Endothelial cell (in vitro differentiated cells): ENCODE data around the gene SCAPER. TPM values are rescaled to one million over a fixed set of nuclear protein-coding genes. Genes with fewer than 3 reads are reported as not detected.

Experiments
- DNase-seq: peaks from one replicate; pipeline ENCODE4 v3.0.0; 2021; ENCODE audit warnings: low spot score
- H3K27ac Mint-ChIP-seq: one replicate; pipeline ENCODE4 v1.8.0; 2021; ENCODE audit warnings: mixed read lengths, inconsistent platforms; ENCODE audit not compliant: unreplicated experiment
- H3K27me3 Mint-ChIP-seq: one replicate; pipeline ENCODE4 v1.8.0; 2021; ENCODE audit warnings: mild to moderate bottlenecking, moderate library complexity, mixed read lengths, inconsistent platforms; ENCODE audit not compliant: unreplicated experiment
- H3K36me3 Mint-ChIP-seq: one replicate; pipeline ENCODE4 v1.8.0; 2021; ENCODE audit warnings: mild to moderate bottlenecking, low read depth, mixed read lengths, inconsistent platforms; ENCODE audit not compliant: unreplicated experiment
- H3K4me1 Mint-ChIP-seq: one replicate; pipeline ENCODE4 v1.8.0; 2021; ENCODE audit warnings: mild to moderate bottlenecking, mixed read lengths, inconsistent platforms; ENCODE audit not compliant: unreplicated experiment
- H3K4me3 Mint-ChIP-seq: one replicate; pipeline ENCODE4 v1.8.0; 2021; ENCODE audit warnings: mild to moderate bottlenecking, mixed read lengths, inconsistent platforms; ENCODE audit not compliant: unreplicated experiment
- H3K9me3 Mint-ChIP-seq: one replicate; pipeline ENCODE4 v1.8.0; 2021; ENCODE audit warnings: mixed read lengths, inconsistent platforms; ENCODE audit not compliant: unreplicated experiment
- total RNA-seq: library from RNA; stranded (reverse); fragmentation: NEBNext Ultra II Directional; extraction: Animal tissue kit (Norgen Biotek cat#: 25700); gene quantifications from one replicate; pipeline ENCODE4 v1.2.1, GENCODE V29; 2021; ENCODE audit not compliant: unreplicated experiment
- TF ChIP-seq, protein P1 (sequence below): fragments of 200-600 bp; sonication (generic); IDR thresholded peaks from one replicate; pipeline ENCODE4 v1.5.0; 2021; ENCODE audit warnings: antibody characterized with exemption; ENCODE audit not compliant: unreplicated experiment

The SCAPER gene
- total RNA-seq, 1 donor from 2014 or later, result 18.1 TPM

DNA sequence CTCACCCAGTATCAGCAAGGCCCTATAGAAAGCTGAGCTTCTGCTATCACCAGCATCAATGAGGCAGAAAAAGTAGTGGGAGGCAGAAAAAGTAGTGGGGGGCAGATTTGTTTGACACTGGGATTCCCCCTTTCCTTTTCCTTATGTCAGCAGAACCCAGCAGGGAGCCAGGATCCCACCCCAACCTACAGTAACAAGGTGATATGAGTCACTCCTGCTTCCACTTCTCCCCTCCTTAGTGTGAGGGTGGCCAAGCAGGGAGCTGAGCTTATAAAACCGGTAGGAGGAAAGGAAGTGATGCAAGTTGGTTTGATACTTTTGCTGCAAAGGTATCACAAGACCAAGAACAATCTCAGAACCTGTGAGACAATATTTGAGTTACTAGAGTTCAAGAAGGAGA is 128.7 kb downstream of the SCAPER start:
- TF ChIP-seq, protein P1, sequence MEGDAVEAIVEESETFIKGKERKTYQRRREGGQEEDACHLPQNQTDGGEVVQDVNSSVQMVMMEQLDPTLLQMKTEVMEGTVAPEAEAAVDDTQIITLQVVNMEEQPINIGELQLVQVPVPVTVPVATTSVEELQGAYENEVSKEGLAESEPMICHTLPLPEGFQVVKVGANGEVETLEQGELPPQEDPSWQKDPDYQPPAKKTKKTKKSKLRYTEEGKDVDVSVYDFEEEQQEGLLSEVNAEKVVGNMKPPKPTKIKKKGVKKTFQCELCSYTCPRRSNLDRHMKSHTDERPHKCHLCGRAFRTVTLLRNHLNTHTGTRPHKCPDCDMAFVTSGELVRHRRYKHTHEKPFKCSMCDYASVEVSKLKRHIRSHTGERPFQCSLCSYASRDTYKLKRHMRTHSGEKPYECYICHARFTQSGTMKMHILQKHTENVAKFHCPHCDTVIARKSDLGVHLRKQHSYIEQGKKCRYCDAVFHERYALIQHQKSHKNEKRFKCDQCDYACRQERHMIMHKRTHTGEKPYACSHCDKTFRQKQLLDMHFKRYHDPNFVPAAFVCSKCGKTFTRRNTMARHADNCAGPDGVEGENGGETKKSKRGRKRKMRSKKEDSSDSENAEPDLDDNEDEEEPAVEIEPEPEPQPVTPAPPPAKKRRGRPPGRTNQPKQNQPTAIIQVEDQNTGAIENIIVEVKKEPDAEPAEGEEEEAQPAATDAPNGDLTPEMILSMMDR, result no peak
- no peak overlapping the region for H3K27ac Mint-ChIP-seq
- no peaks in the 10 kb centered on the region for H3K27me3 Mint-ChIP-seq
- H3K4me3 Mint-ChIP-seq, result no peak overlapping the region
- DNase-seq, result no peak
- H3K36me3 Mint-ChIP-seq, result peaks cover 12% of the 10 kb centered on the region
- peaks cover 5% of the 10 kb centered on the region for H3K9me3 Mint-ChIP-seq
- no peaks in the 10 kb centered on the region for H3K4me1 Mint-ChIP-seq

DNA sequence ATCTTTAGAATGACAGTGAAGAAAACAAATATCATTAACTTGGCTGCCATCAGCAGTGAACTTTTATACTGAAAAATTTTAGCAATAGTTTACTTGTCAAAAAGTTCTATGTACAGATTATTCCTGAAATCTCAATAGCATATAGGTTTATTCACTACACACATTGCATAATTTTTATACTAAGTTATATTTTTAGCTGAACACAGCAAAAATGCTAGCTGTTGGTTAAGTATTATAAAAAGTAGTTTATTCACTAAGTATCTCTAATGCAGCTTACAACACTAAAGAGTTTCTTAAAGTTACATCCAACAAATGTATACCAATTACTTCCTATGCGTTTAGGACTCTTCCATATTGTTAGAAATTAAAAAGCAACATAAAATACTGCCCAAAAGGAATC is 131.9 kb downstream of the SCAPER start:
- peaks cover 4% of the 10 kb centered on the region for H3K36me3 Mint-ChIP-seq
- no peaks in the 10 kb centered on the region for H3K27me3 Mint-ChIP-seq
- no peaks in the 10 kb centered on the region for H3K9me3 Mint-ChIP-seq
- no peak overlapping the region for H3K4me3 Mint-ChIP-seq
- TF ChIP-seq, protein P1, result no peak
- no peaks in the 10 kb centered on the region for H3K4me1 Mint-ChIP-seq
- DNase-seq, result no peak
- no peak overlapping the region for H3K27ac Mint-ChIP-seq

DNA sequence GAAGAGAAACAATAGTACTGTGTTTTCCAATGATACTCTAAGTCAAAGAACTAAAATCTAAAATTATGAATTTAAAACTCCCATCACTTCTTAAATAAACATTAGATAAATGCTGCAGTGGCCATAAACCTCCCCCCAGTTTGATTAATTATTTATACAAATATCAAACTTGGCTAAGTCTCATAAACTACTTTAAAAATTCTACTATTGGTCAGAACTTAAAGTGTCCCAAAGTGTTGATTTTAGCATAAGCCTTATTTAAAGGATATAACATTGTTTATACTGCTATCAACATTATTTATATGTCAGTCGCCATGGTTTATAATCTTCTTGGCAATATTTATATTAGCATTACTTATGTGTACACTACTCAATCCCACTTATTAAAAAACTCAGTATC is 132.4 kb downstream of the SCAPER start:
- Mint-ChIP-seq H3K36me3 (peaks cover 4% of the 10 kb centered on the region), H3K27me3 (no peaks in the 10 kb centered on the region), H3K27ac (no peak overlapping the region), H3K4me3 (no peak overlapping the region), H3K9me3 (no peaks in the 10 kb centered on the region), H3K4me1 (no peaks in the 10 kb centered on the region)
- TF ChIP-seq, protein P1, result no peak
- no peak for DNase-seq

DNA sequence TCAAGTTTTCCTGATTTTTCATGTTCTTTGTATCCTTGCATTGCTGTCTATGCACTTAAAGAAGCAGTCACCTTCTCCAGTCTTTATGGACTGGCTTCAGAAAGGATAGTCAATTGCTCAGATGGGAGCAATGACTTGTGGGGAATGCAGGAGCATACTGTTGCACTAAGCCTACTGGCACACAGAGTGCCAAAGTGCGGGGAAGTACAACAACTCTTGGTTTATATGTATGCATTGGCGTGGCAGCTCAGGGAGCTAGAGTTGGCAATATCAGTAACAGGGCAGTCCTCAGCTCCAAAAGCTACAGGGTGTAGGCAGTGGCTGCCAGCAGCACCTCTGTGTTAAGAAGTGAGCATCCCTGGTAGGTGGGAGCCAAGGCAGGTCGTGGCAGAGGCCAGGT is 141.1 kb downstream of the SCAPER start:
- no peaks in the 10 kb centered on the region for H3K27me3 Mint-ChIP-seq
- no peaks in the 10 kb centered on the region for H3K4me1 Mint-ChIP-seq
- no peak overlapping the region for H3K4me3 Mint-ChIP-seq
- H3K9me3 Mint-ChIP-seq, result no peaks in the 10 kb centered on the region
- peaks cover 23% of the 10 kb centered on the region for H3K36me3 Mint-ChIP-seq
- H3K27ac Mint-ChIP-seq, result no peak overlapping the region
- TF ChIP-seq, protein P1, result no peak
- DNase-seq, result no peak

DNA sequence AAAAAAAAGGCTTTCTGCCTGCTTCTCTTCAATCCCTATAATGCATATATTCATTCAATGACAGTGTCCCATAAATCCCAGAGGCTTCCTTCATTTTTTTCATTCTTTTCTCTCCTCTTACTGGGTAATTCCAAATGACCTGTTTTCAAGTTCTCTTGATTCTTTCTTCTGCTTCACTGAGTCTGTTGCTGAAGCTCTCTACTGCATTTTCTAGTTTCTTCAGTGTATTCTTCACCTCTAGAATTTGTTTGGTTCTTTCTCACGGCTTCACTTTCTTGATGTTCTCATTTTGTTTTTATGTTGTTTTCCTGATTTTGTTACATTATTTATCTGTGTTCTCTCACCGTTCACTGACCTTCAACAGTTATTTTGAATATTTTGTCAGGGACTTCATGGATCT is 141.6 kb downstream of the SCAPER start:
- DNase-seq, result no peak
- TF ChIP-seq, protein P1, result no peak
- Mint-ChIP-seq H3K4me3 (no peak overlapping the region), H3K27me3 (no peaks in the 10 kb centered on the region), H3K4me1 (no peaks in the 10 kb centered on the region), H3K27ac (no peak overlapping the region), H3K9me3 (no peaks in the 10 kb centered on the region), H3K36me3 (peaks cover 23% of the 10 kb centered on the region)
